ENCODE data around the gene SHLD3. TPM values are rescaled to one million over a fixed set of nuclear protein-coding genes. Genes with fewer than 3 reads are reported as not detected.
"Not testable (repeated sequence)": the region's sequence is repeated elsewhere in the genome, so short reads cannot be mapped to it uniquely, and the experiment has no call there.

SHLD3 gene
- total RNA-seq, 2 donors from 2014 or later, result 2.9 to 3.6 TPM

GRCh38 chr5:65674749-65675148 lies 49.9 kb downstream of the SHLD3 start:
- DNase-seq, result no peak
- Mint-ChIP-seq H3K9me3 (no peaks in the 10 kb centered on the region), H3K4me3 (no peak overlapping the region), H3K27ac (no peak overlapping the region), H3K4me1 (no peaks in the 10 kb centered on the region), H3K36me3 (ENCODE audit: low read depth) (peaks cover 24% of the 10 kb centered on the region), H3K27me3 (ENCODE audit: insufficient read depth) (no peaks in the 10 kb centered on the region)
- Histone ChIP-seq H3K36me3 (ENCODE audit: control insufficient read depth, insufficient read depth, low read length) (peaks cover 32% of the 10 kb centered on the region), H3K9me3 (ENCODE audit: control insufficient read depth, low read length) (no peaks in the 10 kb centered on the region), H3K9ac (ENCODE audit: extremely low read depth, low read length, poor library complexity, severe bottlenecking) (no peak overlapping the region), H3K4me1 (ENCODE audit: control insufficient read depth, insufficient read depth, low read length) (peaks cover 4% of the 10 kb centered on the region), H3K27ac (ENCODE audit: low read depth, low read length) (no peak overlapping the region), H3K27me3 (ENCODE audit: control insufficient read depth, insufficient read depth, low read length, poor library complexity, severe bottlenecking) (no peaks in the 10 kb centered on the region), H3K4me3 (ENCODE audit: low read length) (no peak overlapping the region)
- no peak for TF ChIP-seq CTCF (conservative IDR thresholded peaks at IDR 0.05)

GRCh38 chr5:65676056-65676455 lies 51.2 kb downstream of the SHLD3 start:
- not testable (repeated sequence) for H3K27ac ChIP-seq (ENCODE audit: low read depth, low read length); H3K27me3 Mint-ChIP-seq (ENCODE audit: insufficient read depth); H3K9me3 ChIP-seq (ENCODE audit: control insufficient read depth, low read length); H3K4me1 Mint-ChIP-seq; H3K27me3 ChIP-seq (ENCODE audit: control insufficient read depth, insufficient read depth, low read length, poor library complexity, severe bottlenecking); H3K27ac Mint-ChIP-seq; DNase-seq; H3K4me3 Mint-ChIP-seq; H3K9ac ChIP-seq (ENCODE audit: extremely low read depth, low read length, poor library complexity, severe bottlenecking); H3K9me3 Mint-ChIP-seq; H3K4me1 ChIP-seq (ENCODE audit: control insufficient read depth, insufficient read depth, low read length); H3K4me3 ChIP-seq (ENCODE audit: low read length)
- peaks cover 32% of the 10 kb centered on the region for H3K36me3 ChIP-seq (ENCODE audit: control insufficient read depth, insufficient read depth, low read length)
- H3K36me3 Mint-ChIP-seq (ENCODE audit: low read depth), result peaks cover 30% of the 10 kb centered on the region
- 96 to 100% methylated on average over 2 to 3 of the region's 3 CpGs for WGBS, 2 experiments (ENCODE audit: insufficient coverage in 1 of 2, insufficient read length in 1 of 2)

Other genes with a start within 250 kb of the SHLD3 start
- 1 to 10 TPM; 2.8 to 4.3 TPM for gene ADAMTS6, start 143.1 kb upstream of the SHLD3 start, total RNA-seq
- gene CENPK, start 61.9 kb upstream of the SHLD3 start, total RNA-seq, result 10 to 100 TPM; 49.9 to 66.7 TPM
- gene PPWD1, start 61.7 kb upstream of the SHLD3 start, total RNA-seq, result 10 to 100 TPM; 47.0 to 48.6 TPM
- 10 to 100 TPM; 13.5 to 17.5 TPM for gene TRIM23, start 694 bp upstream of the SHLD3 start, total RNA-seq
- gene TRAPPC13, start within 50 bp of the SHLD3 start, total RNA-seq, result 10 to 100 TPM; 19.0 to 26.0 TPM
- 10 to 100 TPM; 14.6 to 17.9 TPM for gene SGTB, start 97.1 kb downstream of the SHLD3 start, total RNA-seq
- 100 to 1,000 TPM; 110 to 136 TPM for gene NLN, start 97.2 kb downstream of the SHLD3 start, total RNA-seq